ENCODE data around the gene SEC61A2.

Gene SEC61A2

DNA sequence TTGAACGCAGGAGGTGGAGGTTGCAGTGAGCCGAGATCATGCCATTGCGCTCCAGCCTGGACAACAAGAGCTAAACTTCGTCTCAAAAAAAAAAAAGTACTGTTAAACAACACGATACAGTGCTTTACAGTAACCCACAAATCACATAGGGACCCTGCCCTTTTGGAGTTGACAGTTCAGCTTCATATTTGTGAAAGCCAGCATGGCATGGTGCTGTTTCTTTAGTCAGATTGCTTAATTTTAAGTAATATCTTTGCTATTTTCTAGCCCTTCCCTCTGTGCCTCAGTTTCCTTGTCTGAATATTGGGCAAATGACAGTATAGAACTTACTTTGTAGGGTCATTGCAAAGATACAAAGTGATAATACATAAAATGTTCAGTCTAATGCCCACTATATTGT lies 71.4 kb downstream of the SEC61A2 start:
- no peak for DNase-seq

GRCh38 chr10:12201543-12201942 lies 72.1 kb downstream of the SEC61A2 start:
- no peak for DNase-seq

GRCh38 chr10:12202226-12202625 lies 72.7 kb downstream of the SEC61A2 start:
- no peak for DNase-seq

GRCh38 chr10:12205082-12205481 lies 75.6 kb downstream of the SEC61A2 start:
- DNase-seq: no peak

DNA sequence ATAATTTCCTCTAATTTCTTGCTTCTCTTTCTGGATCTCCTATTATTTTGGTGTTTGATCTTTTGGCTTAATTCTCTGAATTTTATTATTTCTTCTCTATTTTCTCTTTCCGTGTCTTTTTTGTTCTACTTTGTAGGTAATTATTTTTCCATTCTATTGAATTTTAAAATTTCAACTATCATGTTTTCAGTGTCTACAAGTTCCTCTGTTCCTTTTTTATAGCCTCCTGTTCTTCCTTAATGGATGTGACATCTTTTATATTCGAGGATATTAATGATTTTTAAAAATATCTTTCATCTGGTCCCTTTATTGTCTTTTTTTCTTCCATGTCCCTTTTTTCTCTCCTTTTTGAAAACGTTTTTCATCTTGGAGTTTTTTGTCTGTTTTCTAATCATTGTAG lies 77.6 kb downstream of the SEC61A2 start:
- no peak for DNase-seq

DNA sequence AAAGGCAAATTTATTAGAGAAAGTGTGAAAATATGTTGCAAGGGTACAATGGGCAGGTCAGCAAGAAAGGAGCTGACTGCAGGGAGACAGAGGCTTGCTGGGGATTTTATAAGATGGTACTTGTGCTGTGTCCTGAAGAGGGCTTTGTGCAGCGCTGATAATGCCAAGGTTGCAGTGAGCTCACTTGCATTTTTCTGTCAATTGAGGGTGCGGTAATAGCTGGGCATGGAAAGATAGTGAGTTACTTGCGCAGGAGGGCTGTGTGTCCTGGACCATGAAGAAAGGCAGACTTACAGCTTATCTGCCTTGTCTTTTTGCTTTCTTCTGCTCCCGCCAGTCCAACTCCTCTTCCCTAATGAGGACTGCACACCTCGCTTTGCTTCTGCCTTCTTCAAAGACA lies 79.0 kb downstream of the SEC61A2 start:
- DNase-seq: no peak

DNA sequence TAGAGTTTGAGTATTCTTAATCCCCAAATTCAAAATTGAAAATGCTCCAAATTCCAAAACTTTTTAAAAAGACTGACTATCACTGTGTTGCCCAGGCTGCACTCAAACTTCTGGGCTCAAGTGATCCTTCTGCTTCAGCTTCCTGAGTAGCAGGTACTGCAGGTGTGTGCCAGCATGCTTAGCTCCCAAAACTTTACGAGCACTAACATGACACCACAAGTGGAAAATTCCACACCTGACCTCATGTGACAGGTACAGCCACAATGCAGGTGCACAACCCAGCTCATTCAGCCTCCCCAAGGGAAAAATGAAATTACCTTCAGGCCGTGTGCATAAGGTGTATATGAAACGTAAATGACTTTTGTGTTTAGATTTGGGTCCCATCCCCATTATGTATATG lies 83.0 kb downstream of the SEC61A2 start:
- no peak for DNase-seq

DNA sequence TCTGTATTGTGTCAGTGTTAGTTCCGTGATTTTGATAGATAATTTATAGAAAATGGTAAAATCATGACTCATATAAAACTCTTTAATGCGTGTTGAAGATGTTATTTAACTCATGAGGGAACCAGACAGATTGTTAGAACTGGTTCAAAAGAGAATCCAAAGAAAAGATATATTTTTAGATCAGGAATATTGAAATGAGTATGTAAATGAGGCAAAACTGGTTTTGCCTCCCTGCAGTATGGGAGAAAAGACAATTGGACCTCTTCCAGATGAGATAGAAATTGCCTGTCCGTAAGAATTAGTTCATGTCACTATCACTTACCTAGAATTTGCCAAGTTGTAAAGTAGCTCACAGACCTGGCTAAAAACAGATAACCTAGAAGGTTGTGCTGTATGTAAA lies 84.1 kb downstream of the SEC61A2 start:
- DNase-seq: no peak

DNA sequence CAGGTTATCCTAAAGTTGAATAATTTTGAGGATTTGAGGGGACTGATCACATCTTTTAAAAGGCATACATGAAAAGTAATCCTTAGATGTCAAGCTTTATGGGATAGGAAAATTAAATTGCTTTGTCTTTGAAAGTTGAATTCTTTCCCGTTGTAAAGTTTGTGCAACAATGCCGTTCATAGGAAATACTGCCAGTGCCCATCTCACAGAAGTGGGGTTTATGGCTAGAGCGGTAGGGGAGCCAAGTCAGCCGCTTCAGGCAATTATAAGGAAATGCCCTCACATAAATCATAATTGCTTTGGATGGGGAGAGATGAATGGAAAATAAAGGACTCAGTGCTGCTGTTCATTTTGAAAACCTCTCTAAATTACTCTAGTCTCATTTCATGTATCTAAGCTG lies 84.6 kb downstream of the SEC61A2 start:
- no peak for DNase-seq

DNA sequence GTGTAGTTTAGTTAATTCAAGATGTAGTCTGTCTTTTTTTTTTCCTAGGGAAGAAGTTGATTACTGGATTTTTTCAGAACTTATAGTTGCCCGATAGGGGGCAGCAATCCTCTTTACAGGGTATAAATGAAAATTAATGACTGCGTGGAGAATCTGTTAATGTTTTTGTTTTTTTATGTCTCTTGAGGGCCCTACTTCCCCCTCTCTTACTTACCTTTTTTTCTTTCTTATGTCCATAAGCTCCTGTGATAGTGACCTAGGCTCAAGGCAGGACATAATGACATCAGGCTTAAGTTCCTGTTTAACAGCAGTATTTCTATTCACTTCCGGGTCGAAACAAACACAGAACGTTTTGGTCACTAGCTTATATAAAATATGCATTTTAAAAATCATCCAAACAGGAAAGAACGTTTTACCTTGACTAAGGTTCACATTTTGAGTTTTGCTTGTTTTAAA lies 85.3 kb downstream of the SEC61A2 start:
- no peak for DNase-seq

Measured in NCI-H446 treated with DMSO at 0.1 percent for 48 hours (cell line).